Endothelial cell of umbilical vein (primary cell): ENCODE results near the gene SEC22C. TPM values are rescaled to one million over a fixed set of nuclear protein-coding genes. Genes with fewer than 3 reads are reported as not detected.

Experiments used
- BruUV-seq: library from RNA; stranded (reverse); fragments of 400-500 nt; replicated peaks from 2 replicates; lab custom pipeline; 2021; lab: Mats Ljungman, UMichigan
- CTCF ChIA-PET: fragments of 300-600, 350-600 bp; sonication (Branson Sonifier 250); formaldehyde crosslinking; loops from one replicate; lab custom pipeline; 2021; ENCODE audit warnings: antibody characterized with exemption, inconsistent platforms; lab: Charles Lee
- POLR2A ChIA-PET: fragments of 300-600, 350-600 bp; sonication (Branson Sonifier 250); formaldehyde crosslinking; loops from one replicate; lab custom pipeline; 2021; ENCODE audit warnings: antibody characterized with exemption, inconsistent platforms; lab: Charles Lee
- DNase-seq: peaks from one replicate; pipeline ENCODE4 v3.0.0-alpha.2; 2011; ENCODE audit warnings: low read depth, low spot score
- FAIRE-seq: peaks from 2 replicates; lab custom pipeline; 2011; peaks lifted over from hg19 to GRCh38; lab: Jason Lieb, UNC
- H2AFZ ChIP-seq: 2 replicates; pipeline ENCODE4 v1.6.0; 2012; ENCODE audit warnings: low read depth, low read length, control low read depth, inconsistent platforms
- H3K27ac ChIP-seq: 2 replicates; pipeline ENCODE4 v1.5.1; 2011; ENCODE audit warnings: low read depth, mild to moderate bottlenecking, control low read depth, low read length, moderate library complexity; ENCODE audit not compliant: insufficient read depth
- H3K27me3 ChIP-seq, 2 experiments: 2 replicates each; pipeline versions ENCODE4 v1.6.0 to v1.6.1; 2011; ENCODE audit warnings: low read length in 2 of 2, mixed read lengths in 1 of 2; ENCODE audit not compliant: control insufficient read depth in 2 of 2, insufficient read depth in 2 of 2
- H3K36me3 ChIP-seq, 2 experiments: 2 replicates in 1 of 2; 3 replicates in 1 of 2; pipeline ENCODE4 v1.5.1; 2011; ENCODE audit warnings: low read length in 2 of 2, mild to moderate bottlenecking in 1 of 2, moderate library complexity in 1 of 2; ENCODE audit not compliant: control insufficient read depth in 2 of 2, insufficient read depth in 2 of 2; ENCODE audit errors: extremely low read depth in 1 of 2
- H3K4me1 ChIP-seq: 3 replicates; pipeline ENCODE4 v1.5.1; 2011; ENCODE audit warnings: mild to moderate bottlenecking, low read length; ENCODE audit not compliant: control insufficient read depth, insufficient read depth; ENCODE audit errors: extremely low read depth
- H3K4me2 ChIP-seq: 2 replicates; pipeline ENCODE4 v1.6.1; 2011; ENCODE audit warnings: low read length, control low read depth, mixed read lengths; ENCODE audit not compliant: insufficient read depth
- H3K4me3 ChIP-seq, 3 experiments: fragments of 200-600 bp in 1 of 3; sonication (generic), shearing (Covaris generic) in 1 of 3; replicated peaks in 1 of 3; 2 replicates each; pipeline ENCODE4 v1.5.1; 2011 to 2016; ENCODE audit warnings: control low read depth in 3 of 3, low read length in 3 of 3, mild to moderate bottlenecking in 2 of 3, inconsistent platforms in 1 of 3, low read depth in 1 of 3, moderate library complexity in 1 of 3; ENCODE audit not compliant: insufficient read depth in 1 of 3
- H3K79me2 ChIP-seq: 2 replicates; pipeline ENCODE4 v1.6.0; 2012; ENCODE audit warnings: low read length, inconsistent platforms; ENCODE audit not compliant: control insufficient read depth, insufficient read depth
- H3K9ac ChIP-seq: replicated peaks from 2 replicates; pipeline ENCODE3; 2011; ENCODE audit warnings: low read length, control low read depth; ENCODE audit not compliant: insufficient read depth; ENCODE audit errors: extremely low read depth
- H3K9me1 ChIP-seq: replicated peaks from 3 replicates; pipeline ENCODE4 v1.6.0; 2011; ENCODE audit warnings: mild to moderate bottlenecking, low read length; ENCODE audit not compliant: control insufficient read depth, insufficient read depth; ENCODE audit errors: extremely low read depth
- H3K9me3 ChIP-seq: replicated peaks from 2 replicates; pipeline ENCODE4 v1.5.1; 2012; ENCODE audit warnings: low read length, inconsistent platforms; ENCODE audit not compliant: control insufficient read depth, insufficient read depth
- H4K20me1 ChIP-seq: replicated peaks from 2 replicates; pipeline ENCODE3; 2011; ENCODE audit warnings: mild to moderate bottlenecking, low read length; ENCODE audit not compliant: control insufficient read depth, insufficient read depth; ENCODE audit errors: extremely low read depth
- EZH2 ChIP-seq: IDR thresholded peaks from 2 replicates; pipeline ENCODE4 v1.6.1; 2012; ENCODE audit warnings: borderline replicate concordance, low read depth, mild to moderate bottlenecking, moderate library complexity, low read length, inconsistent platforms; ENCODE audit not compliant: severe bottlenecking
- FOS ChIP-seq: IDR thresholded peaks from 2 replicates; pipeline ENCODE4 v1.6.1; 2011; ENCODE audit warnings: mild to moderate bottlenecking, low read length, moderate library complexity, borderline replicate concordance; ENCODE audit not compliant: insufficient read depth
- GATA2 ChIP-seq: IDR thresholded peaks from 2 replicates; pipeline ENCODE4 v1.7.0; 2011; ENCODE audit warnings: low read depth, mild to moderate bottlenecking, moderate library complexity, mixed read lengths, low read length; ENCODE audit not compliant: insufficient read length, insufficient read depth
- JUN ChIP-seq: IDR thresholded peaks from 2 replicates; pipeline ENCODE4 v1.6.1; 2011; ENCODE audit warnings: borderline replicate concordance, low read depth; ENCODE audit not compliant: insufficient read length, insufficient read depth
- MYC ChIP-seq: IDR thresholded peaks from one replicate; pipeline ENCODE4 v1.6.1; 2011; ENCODE audit warnings: mild to moderate bottlenecking, low read depth, low read length
- POLR2A ChIP-seq: IDR thresholded peaks from 2 replicates; pipeline ENCODE4 v1.6.1; 2012; ENCODE audit warnings: low read depth, mild to moderate bottlenecking, control low read depth, low read length
- POLR2AphosphoS5 ChIP-seq: IDR thresholded peaks from 2 replicates; pipeline ENCODE4 v1.6.1; 2012; ENCODE audit warnings: low read depth, mild to moderate bottlenecking, control low read depth, low read length, moderate library complexity; ENCODE audit not compliant: insufficient read depth
- dilution Hi-C: fragments of 300-500 bp; cut with MboI; formaldehyde crosslinking; loops from one replicate; pipeline ENCODE4 v1.15.0; 2019; ENCODE audit warnings: low sequenced_read_pairs; ENCODE audit not compliant: extremely low pct_ligation_motif_present
- intact Hi-C: fragments of 100-400 bp; cut with micrococcal nuclease; formaldehyde crosslinking; loops from one replicate; pipeline ENCODE4 v1.10.0; 2022
- polyA plus RNA-seq, 4 experiments: library from polyadenylated mRNA; depleted of rRNA in 3 of 4; stranded (reverse) in 3 of 4; unstranded in 1 of 4; fragments of >200 nt; gene quantifications; 2 replicates each; pipeline versions ENCODE4 v1.2.1 to v1.2.3, GENCODE V29; 2011 to 2012; ENCODE audit warnings: missing spikeins in 1 of 4
- total RNA-seq: library from RNA; stranded (reverse); gene quantifications from 2 replicates; pipeline ENCODE4 v1.2.3, GENCODE V29; 2021
- TF ChIP-seq, protein P1 (sequence below): IDR thresholded peaks from 2 replicates; pipeline ENCODE4 v1.6.1; 2011; ENCODE audit not compliant: insufficient read depth, insufficient read length
- TF ChIP-seq, protein P2 (sequence below), 2 donors: IDR thresholded peaks; 1 replicate in 1 of 2; 2 replicates in 1 of 2; pipeline ENCODE4 v1.5.1; 2011; ENCODE audit warnings: low read length in 2 of 2, mild to moderate bottlenecking in 2 of 2, moderate library complexity in 2 of 2, control low read depth in 1 of 2, inconsistent platforms in 1 of 2, low read depth in 1 of 2; ENCODE audit not compliant: insufficient read depth in 1 of 2; ENCODE audit errors: extremely low read depth in 1 of 2

The SEC22C gene
- total and polyA plus RNA-seq, 2 donors (not counting 3 experiments of a cell fraction or from before 2014, with no cell fraction given) = 43.9 to 61.9 TPM

GRCh38 chr3:42524751-42525150 is 57.0 kb downstream of the SEC22C start:
- dilution Hi-C loops (no loop called here), intact Hi-C loops (no loop called here)
- ChIA-PET POLR2A (no interaction called here), CTCF (interaction anchor here (2.4 kb wide), 1 partner anchor 15 kb away, joined by 5 read pairs; no protein-coding TSS in a partner anchor)
- H3K27me3 ChIP-seq = no peaks in the 10 kb centered on the region
- H3K79me2 ChIP-seq = no peaks in the 10 kb centered on the region
- no peak overlapping the region for H2AFZ ChIP-seq
- no peak overlapping the region for H3K27ac ChIP-seq
- H3K36me3 ChIP-seq = no peaks in the 10 kb centered on the region
- H3K9me3 ChIP-seq = no peaks in the 10 kb centered on the region
- DNase-seq = no peak
- no peaks in the 10 kb centered on the region for H4K20me1 ChIP-seq
- no peak overlapping the region for H3K4me3 ChIP-seq
- no peak overlapping the region for H3K9ac ChIP-seq
- no peak overlapping the region for H3K4me2 ChIP-seq
- no peaks in the 10 kb centered on the region for H3K9me1 ChIP-seq
- H3K4me1 ChIP-seq = peaks cover 4% of the 10 kb centered on the region
- TF ChIP-seq POLR2AphosphoS5 (no peak), MYC (no peak), JUN (no peak), GATA2 (no peak), FOS (no peak)
- TF ChIP-seq, protein P1, sequence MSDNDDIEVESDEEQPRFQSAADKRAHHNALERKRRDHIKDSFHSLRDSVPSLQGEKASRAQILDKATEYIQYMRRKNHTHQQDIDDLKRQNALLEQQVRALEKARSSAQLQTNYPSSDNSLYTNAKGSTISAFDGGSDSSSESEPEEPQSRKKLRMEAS = no peak
- BruUV-seq = no TSS peak
- FAIRE-seq = no peak

- Histone ChIP-seq H3K4me1 (peaks cover 4% of the 10 kb centered on the region), H4K20me1 (no peaks in the 10 kb centered on the region), H3K9ac (no peak overlapping the region), H3K9me3 (no peaks in the 10 kb centered on the region), H2AFZ (no peak overlapping the region), H3K36me3 (no peaks in the 10 kb centered on the region), H3K4me3 (no peak overlapping the region), H3K9me1 (no peaks in the 10 kb centered on the region), H3K27me3 (no peaks in the 10 kb centered on the region), H3K27ac (no peak overlapping the region), H3K79me2 (no peaks in the 10 kb centered on the region), H3K4me2 (no peak overlapping the region)
- POLR2A ChIA-PET = no interaction called here
- DNase-seq = no peak
- intact Hi-C loops = no loop called here
- no TSS peak for BruUV-seq
- TF ChIP-seq POLR2A (no peak), JUN (no peak), MYC (no peak), GATA2 (no peak), POLR2AphosphoS5 (no peak), FOS (no peak), EZH2 (no peak)
- TF ChIP-seq, protein P1 = no peak
- TF ChIP-seq, protein P2, sequence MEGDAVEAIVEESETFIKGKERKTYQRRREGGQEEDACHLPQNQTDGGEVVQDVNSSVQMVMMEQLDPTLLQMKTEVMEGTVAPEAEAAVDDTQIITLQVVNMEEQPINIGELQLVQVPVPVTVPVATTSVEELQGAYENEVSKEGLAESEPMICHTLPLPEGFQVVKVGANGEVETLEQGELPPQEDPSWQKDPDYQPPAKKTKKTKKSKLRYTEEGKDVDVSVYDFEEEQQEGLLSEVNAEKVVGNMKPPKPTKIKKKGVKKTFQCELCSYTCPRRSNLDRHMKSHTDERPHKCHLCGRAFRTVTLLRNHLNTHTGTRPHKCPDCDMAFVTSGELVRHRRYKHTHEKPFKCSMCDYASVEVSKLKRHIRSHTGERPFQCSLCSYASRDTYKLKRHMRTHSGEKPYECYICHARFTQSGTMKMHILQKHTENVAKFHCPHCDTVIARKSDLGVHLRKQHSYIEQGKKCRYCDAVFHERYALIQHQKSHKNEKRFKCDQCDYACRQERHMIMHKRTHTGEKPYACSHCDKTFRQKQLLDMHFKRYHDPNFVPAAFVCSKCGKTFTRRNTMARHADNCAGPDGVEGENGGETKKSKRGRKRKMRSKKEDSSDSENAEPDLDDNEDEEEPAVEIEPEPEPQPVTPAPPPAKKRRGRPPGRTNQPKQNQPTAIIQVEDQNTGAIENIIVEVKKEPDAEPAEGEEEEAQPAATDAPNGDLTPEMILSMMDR (IDR thresholded peaks at IDR 0.05; ENCODE audit: extremely low read depth in 1 of 2, insufficient read depth in 1 of 2, low read depth in 1 of 2, low read length in 2 of 2) = no peak
- dilution Hi-C loops = no loop called here
- no peak for FAIRE-seq
- CTCF ChIA-PET = interaction anchor here (1.8 kb wide), 1 partner anchor 16 kb away, joined by 7 read pairs; no protein-coding TSS in a partner anchor
These were observed 60.9 kb downstream of the SEC22C start for GRCh38 chr3:42520906-42521305.
